GM12891 (cell line): ENCODE data around the gene GALNT6.
"Not testable (repeated sequence)": the region's sequence is repeated elsewhere in the genome, so short reads cannot be mapped to it uniquely, and the experiment has no call there.

Experiments used
- DNase-seq: peaks from one replicate; pipeline ENCODE4 v3.0.0; 2011; ENCODE audit warnings: low spot score; ENCODE audit not compliant: insufficient read length
- FAIRE-seq: peaks from 2 replicates; lab custom pipeline; 2011; peaks lifted over from hg19 to GRCh38; lab: Jason Lieb, UNC
- PAX5 ChIP-seq: IDR thresholded peaks from 2 replicates; pipeline ENCODE4 v1.6.1; 2011; ENCODE audit warnings: low read length, moderate library complexity, mild to moderate bottlenecking; ENCODE audit not compliant: insufficient read depth, severe bottlenecking
- POLR2A ChIP-seq: IDR thresholded peaks from 2 replicates; pipeline ENCODE4 v1.6.1; 2011; ENCODE audit warnings: low read depth, low read length, control low read depth
- POLR2AphosphoS5 ChIP-seq: IDR thresholded peaks from 2 replicates; pipeline ENCODE4 v1.6.1; 2011; ENCODE audit warnings: low read depth, low read length, control low read depth
- POU2F2 ChIP-seq: IDR thresholded peaks from 2 replicates; pipeline ENCODE4 v1.6.1; 2011; ENCODE audit warnings: low read depth, mild to moderate bottlenecking, control low read depth, low read length, moderate library complexity
- SPI1 ChIP-seq: IDR thresholded peaks from 2 replicates; pipeline ENCODE4 v1.6.1; 2011; ENCODE audit warnings: low read depth, low read length, control low read depth
- TAF1 ChIP-seq: IDR thresholded peaks from 2 replicates; pipeline ENCODE4 v1.6.1; 2011; ENCODE audit warnings: low read depth, low read length, control low read depth

GALNT6 gene

DNA sequence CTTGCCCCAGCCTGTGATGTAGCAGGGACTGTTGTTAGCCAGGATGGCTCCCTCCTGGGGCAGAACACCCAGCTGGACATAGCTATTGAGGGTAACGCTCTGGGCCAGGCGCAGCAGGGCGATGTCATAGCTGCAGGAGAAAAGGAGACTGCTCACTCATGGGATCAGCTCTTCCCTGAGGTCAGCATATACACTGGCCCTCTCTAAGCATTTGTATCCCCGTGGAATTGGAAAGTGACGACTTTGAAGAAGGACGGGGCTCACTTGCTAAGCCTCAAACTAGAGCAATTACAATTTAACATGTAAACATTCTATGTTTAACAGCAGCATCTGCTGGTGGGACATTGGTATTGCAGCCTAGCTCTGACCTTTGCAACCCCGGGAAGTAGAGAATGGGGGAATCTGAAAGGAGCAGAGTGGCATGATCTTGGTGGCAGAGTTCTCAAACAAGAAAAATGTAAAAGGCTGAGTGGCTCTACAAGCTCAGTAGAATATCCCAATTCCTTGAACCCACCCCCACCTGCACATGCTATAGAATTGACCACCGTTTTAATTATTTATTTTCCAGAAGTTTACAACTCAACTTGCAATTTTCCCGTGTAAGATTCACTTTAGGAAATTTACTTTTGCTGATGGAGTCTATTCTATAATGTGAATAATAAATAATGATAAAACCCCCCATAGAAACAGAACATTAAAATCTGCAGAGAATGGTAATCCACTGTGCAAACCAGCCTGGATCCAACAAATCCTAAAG lies 49.8 kb downstream of the GALNT6 start:
- no peak for DNase-seq
- FAIRE-seq: peak; percentile 85
- TF ChIP-seq POLR2AphosphoS5: no peak
- TF ChIP-seq PAX5: no peak
- no peak for TF ChIP-seq POU2F2
- TF ChIP-seq SPI1: no peak

DNA sequence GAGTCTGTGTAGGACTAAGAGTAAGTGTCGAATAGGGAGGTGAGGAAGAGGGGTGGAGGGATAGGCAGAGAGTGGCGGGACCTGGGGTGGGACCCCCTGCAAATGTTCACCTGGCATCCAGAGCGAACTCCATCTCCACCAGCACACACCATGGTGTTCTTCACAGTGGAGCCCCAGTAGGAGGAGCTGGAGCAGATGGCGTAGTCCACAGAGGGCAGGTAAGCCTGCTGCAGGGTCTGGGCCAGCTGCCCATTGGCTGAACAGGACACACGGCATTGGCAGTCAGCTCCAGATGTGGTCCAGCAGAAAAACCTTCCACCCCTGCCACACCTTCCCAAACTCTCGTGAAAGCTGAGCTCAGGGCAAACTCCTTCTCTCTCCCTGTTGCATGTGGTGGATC lies 51.5 kb downstream of the GALNT6 start:
- FAIRE-seq (no peak), DNase-seq (no peak)
- TF ChIP-seq TAF1: no peak
- no peak for TF ChIP-seq POLR2AphosphoS5
- TF ChIP-seq POLR2A: no peak
- no peak for TF ChIP-seq POU2F2
- TF ChIP-seq PAX5: no peak
- TF ChIP-seq SPI1: no peak

DNA sequence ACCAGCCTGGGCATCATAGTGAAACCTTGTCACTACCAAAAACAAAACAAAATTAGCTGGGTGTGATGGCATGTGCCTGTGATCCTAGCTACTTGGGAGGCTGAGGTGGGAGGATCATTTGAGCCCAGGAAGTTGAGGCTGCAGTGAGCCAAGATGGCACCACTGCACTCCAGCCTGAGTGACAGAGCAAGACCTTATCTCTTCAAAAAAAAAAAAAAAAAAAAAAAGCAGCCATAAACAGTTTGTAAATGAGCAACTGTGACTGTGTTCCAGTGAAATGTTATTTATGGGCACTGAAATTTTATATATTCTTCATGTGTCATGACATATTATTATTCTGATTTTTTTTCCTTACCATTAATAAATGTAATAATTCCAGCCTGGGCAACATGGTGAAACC lies 53.9 kb downstream of the GALNT6 start:
- FAIRE-seq, DNase-seq: not testable (repeated sequence)

DNA sequence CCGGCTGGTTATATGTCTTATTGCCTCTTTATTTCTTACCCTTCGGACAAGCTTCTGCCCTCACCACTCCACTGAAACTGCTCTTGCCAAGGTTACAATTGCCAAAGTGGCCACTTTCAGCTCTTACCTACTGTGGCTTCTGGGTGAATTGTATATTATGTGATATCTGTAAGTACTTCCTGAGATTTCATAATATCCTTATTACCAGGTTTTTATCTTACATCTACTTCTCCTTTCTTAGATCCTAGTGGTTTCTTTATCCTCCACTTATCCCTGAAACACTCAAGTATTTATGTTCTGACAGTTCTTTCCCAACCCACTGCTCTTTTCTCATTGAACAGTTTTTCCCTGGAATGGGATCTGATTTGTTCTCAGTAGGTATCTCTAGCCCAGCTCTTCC lies 55.3 kb downstream of the GALNT6 start:
- DNase-seq: no peak
- TF ChIP-seq TAF1 (no peak), POLR2AphosphoS5 (no peak), SPI1 (no peak), POU2F2 (no peak), PAX5 (no peak), POLR2A (no peak)
- no peak for FAIRE-seq

DNA sequence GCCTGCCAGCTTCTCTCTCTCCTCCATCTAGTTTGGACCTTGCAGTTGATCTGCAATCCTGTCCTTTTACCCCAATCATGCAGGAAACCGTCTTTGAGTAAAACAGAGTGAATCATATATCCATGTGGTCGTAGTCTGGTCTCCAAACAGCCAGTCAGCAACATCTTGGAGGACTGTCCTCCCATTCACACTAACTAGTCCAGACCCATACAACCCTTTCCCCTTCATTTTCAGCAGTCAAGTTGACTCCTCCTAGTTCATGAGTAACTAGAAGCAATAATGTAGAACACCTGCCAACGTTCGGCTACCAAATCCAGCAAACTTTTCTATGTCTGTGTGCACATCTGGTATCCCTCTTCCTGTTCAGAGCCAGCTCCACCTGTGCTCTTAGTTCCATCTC lies 56.4 kb downstream of the GALNT6 start:
- DNase-seq (no peak), FAIRE-seq (no peak)
- no peak for TF ChIP-seq PAX5
- TF ChIP-seq POLR2A: no peak
- no peak for TF ChIP-seq SPI1
- no peak for TF ChIP-seq POU2F2
- TF ChIP-seq TAF1: no peak
- no peak for TF ChIP-seq POLR2AphosphoS5

DNA sequence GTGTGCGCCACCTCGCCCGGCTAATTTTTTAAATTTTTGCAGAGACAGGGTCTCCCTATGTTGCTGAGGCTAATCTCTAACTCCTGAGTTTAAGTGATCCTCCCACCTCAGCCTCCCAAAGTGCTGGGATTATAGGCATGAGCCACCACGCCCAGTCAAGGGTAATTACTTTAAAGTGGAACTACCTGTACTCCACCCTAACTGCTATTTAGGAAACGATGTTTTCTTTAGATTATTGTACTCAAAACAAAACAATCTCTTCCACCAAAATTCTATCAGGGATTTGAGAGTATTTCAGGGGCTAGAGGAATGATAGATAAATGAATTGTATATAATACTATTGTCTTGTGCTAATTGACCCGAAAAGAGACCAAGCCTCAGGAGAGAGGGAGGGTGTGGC lies 57.7 kb downstream of the GALNT6 start:
- TF ChIP-seq PAX5 (no peak), POLR2A (no peak), POU2F2 (no peak), POLR2AphosphoS5 (no peak), TAF1 (no peak), SPI1 (no peak)
- FAIRE-seq: no peak
- DNase-seq: no peak

DNA sequence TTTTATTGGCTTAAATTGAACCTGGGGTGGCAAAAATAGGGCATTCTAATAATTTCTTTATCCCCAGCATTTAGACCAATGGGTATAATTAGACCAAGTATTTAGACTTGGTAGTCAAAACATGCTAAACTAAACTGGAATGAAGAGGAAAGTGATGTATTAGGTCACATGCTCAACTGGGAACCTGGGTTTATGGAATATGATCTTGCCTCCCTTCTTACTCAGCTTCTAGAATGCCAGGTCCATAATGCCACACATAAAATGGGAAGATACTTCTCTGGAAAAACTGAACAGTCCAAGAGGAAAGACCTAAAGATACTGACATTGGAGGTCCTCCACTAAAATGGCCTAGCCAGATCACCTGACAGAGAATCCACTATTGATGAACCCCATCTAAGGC lies 61.0 kb downstream of the GALNT6 start:
- TF ChIP-seq POLR2A (no peak), POU2F2 (no peak), SPI1 (no peak), TAF1 (no peak), PAX5 (no peak), POLR2AphosphoS5 (no peak)
- DNase-seq (no peak), FAIRE-seq (no peak)

DNA sequence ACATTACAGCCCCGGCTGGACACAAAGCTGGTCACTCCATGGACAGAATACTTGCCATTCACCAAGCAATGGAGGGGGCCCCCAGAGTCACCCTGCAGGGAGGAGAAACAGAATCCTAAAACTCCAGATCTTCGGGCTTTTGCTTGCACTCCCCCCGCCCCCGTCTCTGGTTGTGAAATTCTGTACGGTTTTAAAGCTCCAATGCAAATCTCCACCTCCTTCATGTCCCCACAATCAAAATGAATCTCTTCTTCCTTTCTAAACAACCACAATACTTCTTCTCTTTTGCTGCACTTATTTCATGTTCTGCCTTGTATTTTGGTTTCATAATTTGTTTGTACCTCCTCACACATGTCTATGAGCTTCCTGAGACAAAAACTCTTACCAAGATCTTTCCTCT lies 61.5 kb downstream of the GALNT6 start:
- DNase-seq (no peak), FAIRE-seq (peak; percentile 28)
- no peak for TF ChIP-seq POLR2AphosphoS5
- TF ChIP-seq POLR2A: no peak
- TF ChIP-seq TAF1: no peak
- TF ChIP-seq POU2F2: no peak
- no peak for TF ChIP-seq PAX5
- TF ChIP-seq SPI1: no peak

DNA sequence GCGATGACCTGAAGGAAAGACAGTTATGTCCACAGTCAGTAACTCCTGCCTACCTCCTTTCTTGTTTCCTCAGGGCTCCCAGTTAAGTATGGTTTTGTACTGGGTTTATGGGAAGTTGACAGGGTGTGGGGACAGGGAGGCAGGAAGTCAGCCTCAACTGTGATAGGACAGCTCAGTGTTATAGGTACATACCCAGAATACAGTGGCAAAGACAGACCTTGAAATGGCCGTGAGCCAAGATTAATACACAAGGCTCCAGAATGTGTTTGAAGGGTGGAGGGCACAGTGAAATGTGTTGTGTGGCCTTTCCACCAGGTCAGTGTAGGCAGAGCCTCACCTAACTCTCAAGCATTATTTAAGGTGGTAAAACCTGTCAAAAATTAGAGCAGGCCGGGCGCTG lies 62.6 kb downstream of the GALNT6 start:
- DNase-seq (no peak), FAIRE-seq (no peak)
- TF ChIP-seq POLR2A (no peak), PAX5 (no peak), SPI1 (no peak), TAF1 (no peak), POU2F2 (no peak), POLR2AphosphoS5 (no peak)

DNA sequence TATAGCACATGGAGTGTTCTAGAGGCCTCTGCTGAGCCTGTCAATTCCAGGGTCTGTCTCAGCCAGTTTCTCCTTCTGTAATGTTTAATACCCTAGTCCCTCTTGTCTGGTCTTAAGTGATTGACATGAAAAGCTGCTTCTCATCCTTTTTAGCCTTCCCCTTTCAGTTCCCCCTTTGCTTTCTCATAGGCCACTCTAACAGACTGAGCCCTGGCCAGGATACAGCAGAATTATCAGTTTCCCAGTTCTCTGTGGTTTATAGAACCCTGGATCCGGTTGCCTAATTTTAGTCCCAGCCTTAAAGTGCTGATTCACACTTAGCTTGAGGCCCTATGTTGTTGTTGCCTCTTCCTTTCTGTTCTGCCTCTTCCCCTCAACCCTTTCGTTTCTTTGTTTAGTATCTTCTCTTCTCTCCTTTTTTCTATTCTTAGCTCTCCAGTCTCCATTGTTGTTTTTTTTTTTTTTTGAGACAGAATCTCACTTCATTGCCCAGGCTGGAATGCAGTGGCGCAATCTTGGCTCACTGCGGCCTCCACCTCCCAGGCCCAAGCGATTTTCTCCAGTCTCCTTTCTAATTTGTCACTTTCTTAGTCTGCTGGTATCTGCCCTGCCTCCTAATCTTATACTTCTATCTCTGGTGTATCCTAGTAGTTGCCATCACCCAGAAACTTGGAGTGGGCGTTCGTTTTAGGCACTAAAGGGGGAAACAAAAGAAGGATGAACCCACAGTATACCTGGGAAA lies 64.3 kb downstream of the GALNT6 start:
- DNase-seq: peak; percentile 57
- FAIRE-seq: no peak
- no peak for TF ChIP-seq TAF1
- TF ChIP-seq SPI1: peak; percentile 90
